GM19455 (cell line): ENCODE results near the gene OCRL.
"Not testable (repeated sequence)": the region's sequence is repeated elsewhere in the genome, so short reads cannot be mapped to it uniquely, and the experiment has no call there.

Experiments
- ATAC-seq: cut with Tn5 transposase; IDR thresholded peaks from one replicate; pipeline ENCODE4 v1.9.1; 2021; ENCODE audit not compliant: unreplicated experiment

OCRL gene

GRCh38 chrX:129534816-129535578 is 5.1 kb upstream of the OCRL start:
- ATAC-seq, result no peak

GRCh38 chrX:129540722-129541184 is 694 bp downstream of the OCRL start:
- ATAC-seq, result peak; percentile 36

GRCh38 chrX:129544780-129545179 is 4.7 kb downstream of the OCRL start:
- ATAC-seq, result no peak

GRCh38 chrX:129545408-129545807 is 5.3 kb downstream of the OCRL start:
- ATAC-seq, result no peak

- ATAC-seq, result no peak
These were observed 9.1 kb downstream of the OCRL start for GRCh38 chrX:129549124-129549523.

DNA sequence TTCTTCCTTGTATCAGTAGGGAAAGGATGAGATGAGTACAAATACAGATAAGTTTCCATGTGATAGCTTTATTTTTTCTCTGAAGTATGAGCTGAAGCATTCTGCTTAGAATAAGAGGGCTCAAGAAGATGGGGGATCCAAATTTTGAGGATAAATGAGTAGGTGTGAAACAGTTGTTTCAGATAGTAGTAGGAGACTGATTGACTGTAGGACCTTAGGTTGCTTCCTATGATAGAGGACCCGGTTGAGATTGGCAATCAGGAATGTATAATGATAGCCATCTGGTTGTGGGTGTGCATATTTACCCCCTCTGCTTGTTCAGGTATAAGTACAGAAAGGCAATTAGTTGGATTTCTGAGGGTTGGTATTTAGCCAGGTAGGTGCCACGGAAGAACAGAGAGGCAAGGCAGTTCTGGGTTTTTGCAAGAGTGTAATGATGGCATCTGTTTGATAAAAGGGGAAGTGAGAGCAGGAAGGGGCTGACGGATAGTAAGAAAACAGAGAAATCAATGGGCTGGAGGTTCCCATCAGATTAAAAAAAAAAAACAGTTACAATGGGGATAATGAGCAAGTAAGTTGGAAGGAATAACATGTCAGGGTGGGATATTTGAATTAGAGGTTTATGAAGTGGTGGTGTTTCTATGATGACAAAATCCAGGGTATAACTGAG is 13.7 kb downstream of the OCRL start:
- peak; percentile 96 for ATAC-seq

GRCh38 chrX:129554816-129555215 is 14.8 kb downstream of the OCRL start:
- ATAC-seq, result not testable (repeated sequence)

GRCh38 chrX:129556806-129557315 is 16.8 kb downstream of the OCRL start:
- no peak for ATAC-seq

- ATAC-seq, result no peak
These were observed 17.9 kb downstream of the OCRL start for GRCh38 chrX:129557844-129558480.

DNA sequence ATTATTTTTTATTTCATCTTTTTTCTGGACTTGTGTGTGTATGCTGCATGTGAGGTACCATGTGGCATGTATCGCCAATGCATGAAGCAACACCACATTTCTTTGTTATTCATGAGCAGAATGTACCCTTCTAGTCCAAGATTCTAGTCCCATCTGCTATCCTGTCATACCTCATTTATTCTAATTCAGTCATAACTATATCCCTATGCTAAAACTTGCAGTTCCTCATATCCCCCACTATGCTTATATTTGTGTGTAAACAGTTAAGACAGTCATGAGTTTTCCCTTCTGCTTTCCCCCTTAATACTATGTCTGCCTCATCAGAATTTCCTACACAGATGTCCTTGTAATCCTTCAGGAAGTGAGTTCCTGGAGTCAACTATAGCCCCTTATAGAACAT is 19.7 kb downstream of the OCRL start:
- no peak for ATAC-seq

DNA sequence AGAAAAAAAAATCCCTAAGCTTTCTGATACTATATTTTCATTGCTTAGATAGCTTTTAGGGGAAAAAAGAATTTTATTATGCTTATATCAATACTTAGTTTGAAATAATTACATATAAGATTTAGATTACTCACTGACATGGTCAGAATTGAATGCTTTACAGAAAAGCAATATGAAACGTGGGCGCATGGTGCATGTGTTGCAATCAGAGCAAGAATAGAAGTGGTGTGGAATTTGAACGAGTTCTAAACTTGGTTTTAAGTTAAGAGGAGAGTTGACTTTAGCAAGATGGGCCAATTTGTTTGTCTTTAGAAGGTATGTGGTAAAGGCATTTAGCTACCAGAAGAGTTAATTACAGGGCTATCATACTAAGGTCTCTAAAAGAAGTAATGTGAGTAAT is 21.4 kb downstream of the OCRL start:
- no peak for ATAC-seq

DNA sequence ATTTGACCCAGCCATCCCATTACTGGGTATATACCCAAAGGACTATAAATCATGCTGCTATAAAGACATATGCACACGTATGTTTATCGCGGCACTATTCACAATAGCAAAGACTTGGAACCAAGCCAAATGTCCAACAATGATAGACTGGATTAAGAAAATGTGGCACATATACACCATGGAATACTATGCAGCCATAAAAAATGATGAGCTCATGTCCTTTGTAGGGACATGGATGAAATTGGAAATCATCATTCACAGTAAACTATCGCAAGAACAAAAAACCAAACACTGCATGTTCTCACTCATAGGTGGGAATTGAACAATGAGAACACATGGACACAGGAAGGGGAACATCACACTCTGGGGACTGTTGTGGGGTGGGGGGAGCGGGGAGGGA is 24.3 kb downstream of the OCRL start:
- ATAC-seq, result not testable (repeated sequence)

DNA sequence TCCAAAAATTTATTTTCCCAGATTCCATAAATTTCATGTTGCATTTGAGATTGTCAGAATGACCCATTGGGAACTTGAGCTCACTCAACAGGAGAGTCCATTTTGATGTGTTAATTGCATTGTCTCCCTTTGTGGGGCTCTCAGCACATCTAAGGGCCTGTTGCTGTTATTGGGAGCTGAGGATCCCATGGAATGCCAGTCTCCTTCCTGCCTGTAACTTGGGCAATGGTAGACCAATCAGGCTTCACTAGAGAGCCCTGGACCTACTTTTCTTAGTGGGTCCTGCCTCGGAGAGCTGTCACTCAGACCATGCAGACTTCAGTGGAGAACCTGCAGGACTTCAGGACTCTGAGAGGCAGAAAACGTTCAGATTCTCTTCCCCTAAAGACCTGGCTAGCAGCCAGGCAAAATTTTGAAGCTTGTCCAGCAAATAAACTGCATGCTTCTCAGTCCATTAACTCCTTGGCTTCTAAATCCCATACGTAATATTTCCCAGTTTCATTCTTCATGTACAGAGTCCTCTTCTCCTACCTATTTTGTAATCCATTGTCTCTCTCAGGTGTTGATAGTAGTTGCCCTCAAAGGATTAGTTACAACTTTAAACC is 25.1 kb downstream of the OCRL start:
- no peak for ATAC-seq

- ATAC-seq, result no peak
These were observed 26.0 kb downstream of the OCRL start for GRCh38 chrX:129566073-129566472.

DNA sequence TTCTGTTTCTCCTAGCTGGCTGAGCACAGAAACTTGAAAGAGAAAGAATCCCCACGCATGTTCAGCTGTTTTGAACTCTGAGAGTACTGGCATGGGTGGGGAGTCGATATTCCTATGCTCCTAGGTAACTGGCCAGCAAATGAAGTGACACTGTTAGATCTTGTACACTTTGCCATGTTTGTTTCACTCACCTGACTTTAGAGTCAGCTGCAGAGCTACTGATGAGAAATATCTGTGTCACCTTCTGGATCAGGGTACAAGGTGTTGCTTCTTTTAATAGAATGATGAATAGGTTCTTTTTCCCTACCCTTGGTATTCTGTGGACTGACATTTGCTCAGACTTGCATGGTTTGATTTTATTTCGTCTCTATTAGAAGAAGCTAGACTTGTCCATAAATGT is 28.3 kb downstream of the OCRL start:
- no peak for ATAC-seq

GRCh38 chrX:129572422-129572821 is 32.4 kb downstream of the OCRL start:
- no peak for ATAC-seq

GRCh38 chrX:129573652-129574051 is 33.6 kb downstream of the OCRL start:
- not testable (repeated sequence) for ATAC-seq

DNA sequence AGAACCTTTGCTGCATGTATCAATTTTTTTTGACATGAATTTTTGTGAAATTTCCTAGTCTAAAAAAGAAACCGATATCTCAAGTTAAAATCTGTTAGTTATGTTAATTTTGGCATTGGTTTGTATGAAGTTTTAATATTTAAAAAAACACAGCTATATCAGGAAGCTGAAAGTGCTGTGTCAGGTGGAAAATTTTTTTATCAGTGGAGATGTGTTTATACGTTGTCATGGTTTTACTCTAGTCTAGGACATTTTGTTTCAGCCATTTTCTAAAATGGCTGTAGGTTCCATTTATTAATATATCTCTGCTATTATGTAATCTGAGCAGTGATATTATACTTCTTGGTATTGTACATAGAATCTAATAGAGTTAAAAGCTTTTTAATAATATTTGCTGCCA is 34.2 kb downstream of the OCRL start:
- ATAC-seq, result no peak

DNA sequence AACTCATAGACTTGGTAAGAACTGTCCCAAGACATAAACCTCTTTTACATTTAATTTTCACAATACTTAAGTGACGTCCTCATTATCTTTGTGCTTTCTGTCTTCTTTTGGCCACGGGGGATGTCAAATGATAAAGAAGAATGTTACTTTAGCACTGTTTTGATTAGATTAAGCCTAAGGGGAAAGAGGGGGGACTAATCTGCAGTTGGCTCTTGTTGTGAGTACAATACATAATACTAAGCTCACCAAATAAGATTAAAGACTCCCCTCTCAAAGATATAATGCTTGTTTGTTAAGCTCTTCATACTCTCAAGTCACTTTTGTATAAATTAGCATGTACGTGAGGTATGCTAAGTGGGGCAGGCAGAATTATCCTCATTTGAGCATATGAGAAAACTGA is 36.5 kb downstream of the OCRL start:
- no peak for ATAC-seq

DNA sequence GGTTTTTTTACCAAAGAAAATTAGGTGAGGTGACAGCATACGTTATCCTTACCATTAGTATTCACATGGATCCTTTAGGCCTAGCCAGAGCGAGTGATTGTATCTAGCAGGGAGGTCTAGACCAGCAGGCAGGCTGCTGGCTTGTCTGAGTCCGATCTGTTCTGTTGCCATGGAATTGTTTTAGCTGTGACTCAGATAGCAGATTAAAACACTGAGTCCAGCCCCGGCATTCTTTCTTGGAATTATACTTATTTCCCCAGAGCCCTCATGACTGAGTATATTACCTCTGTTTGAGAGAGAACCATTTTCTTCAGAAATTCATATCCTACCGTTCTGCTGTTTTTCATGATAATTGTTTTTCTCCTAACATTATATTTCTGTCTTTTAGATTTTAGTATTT is 37.4 kb downstream of the OCRL start:
- ATAC-seq, result no peak

DNA sequence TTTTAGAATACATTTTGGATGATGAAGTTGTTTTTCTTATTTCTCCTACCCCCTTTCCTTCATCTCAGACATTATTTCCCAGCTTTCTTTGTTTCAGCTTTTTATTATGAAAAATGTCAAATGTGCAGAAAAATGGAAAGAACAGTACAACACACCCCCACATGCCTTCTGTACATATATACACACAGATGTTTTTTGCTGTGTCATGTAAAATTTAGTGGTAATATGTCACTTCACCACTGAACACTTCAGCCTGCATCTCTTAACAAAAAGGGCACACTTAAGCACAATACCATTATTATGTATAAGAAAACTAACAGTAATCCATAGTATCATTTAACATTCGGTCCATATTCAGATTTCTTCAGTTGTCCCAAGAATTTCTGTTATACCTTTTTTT is 37.8 kb downstream of the OCRL start:
- ATAC-seq, result no peak
